ENCODE data around the gene TBL1Y.

- TF ChIP-seq POLR2AphosphoS5 (IDR thresholded peaks at IDR 0.05; ENCODE audit: low read depth, low read length) (no peak), PAX5 (IDR thresholded peaks at IDR 0.05; ENCODE audit: insufficient read depth, low read length, severe bottlenecking) (no peak), POLR2A (IDR thresholded peaks at IDR 0.05; ENCODE audit: low read depth, low read length) (no peak), SPI1 (IDR thresholded peaks at IDR 0.05; ENCODE audit: low read depth, low read length) (no peak), TAF1 (IDR thresholded peaks at IDR 0.05; ENCODE audit: low read depth, low read length) (no peak)
These were observed 25.0 kb downstream of the TBL1Y start for GRCh38 chrY:6935497-6935896.

Measured in GM12891 (cell line).